GM12891 (cell line): ENCODE data around the gene CYBB.

Experiments
- PAX5 ChIP-seq: IDR thresholded peaks from 2 replicates; pipeline ENCODE4 v1.6.1; 2011; ENCODE audit warnings: low read length, moderate library complexity, mild to moderate bottlenecking; ENCODE audit not compliant: insufficient read depth, severe bottlenecking
- POLR2A ChIP-seq: IDR thresholded peaks from 2 replicates; pipeline ENCODE4 v1.6.1; 2011; ENCODE audit warnings: low read depth, low read length, control low read depth
- POLR2AphosphoS5 ChIP-seq: IDR thresholded peaks from 2 replicates; pipeline ENCODE4 v1.6.1; 2011; ENCODE audit warnings: low read depth, low read length, control low read depth
- POU2F2 ChIP-seq: IDR thresholded peaks from 2 replicates; pipeline ENCODE4 v1.6.1; 2011; ENCODE audit warnings: low read depth, mild to moderate bottlenecking, control low read depth, low read length, moderate library complexity
- SPI1 ChIP-seq: IDR thresholded peaks from 2 replicates; pipeline ENCODE4 v1.6.1; 2011; ENCODE audit warnings: low read depth, low read length, control low read depth
- TAF1 ChIP-seq: IDR thresholded peaks from 2 replicates; pipeline ENCODE4 v1.6.1; 2011; ENCODE audit warnings: low read depth, low read length, control low read depth

DNA sequence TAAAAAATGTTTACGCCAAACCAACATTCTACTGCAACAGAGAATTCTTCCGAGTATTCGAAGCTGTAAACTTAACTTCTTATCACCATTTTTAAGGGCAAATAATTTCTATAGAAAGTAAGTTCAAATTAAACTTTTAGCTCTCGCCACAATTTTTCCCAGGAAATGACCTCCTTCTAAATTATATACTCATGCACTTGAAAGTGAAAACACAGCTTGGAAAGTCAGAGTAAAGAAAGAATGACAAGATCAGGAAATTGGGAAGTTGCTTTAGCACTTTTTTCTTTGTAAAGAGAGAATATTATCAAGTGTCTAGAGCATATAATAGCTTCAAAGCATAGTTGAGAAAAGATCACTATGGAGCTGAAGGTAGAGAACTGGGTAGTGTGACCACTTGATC lies 1.2 kb downstream of the CYBB start:
- no peak for TF ChIP-seq SPI1
- no peak for TF ChIP-seq POLR2AphosphoS5
- no peak for TF ChIP-seq POLR2A
- no peak for TF ChIP-seq TAF1
- TF ChIP-seq POU2F2, result no peak
- TF ChIP-seq PAX5, result no peak
